Liver (tissue), 9 donors: Measurements from ENCODE around the gene TMSB15B. TPM values are rescaled to one million over a fixed set of nuclear protein-coding genes. Genes with fewer than 3 reads are reported as not detected.

Source experiments
- DNase-seq: peaks from one replicate; pipeline ENCODE4 v3.0.0-alpha.2; 2017; ENCODE audit warnings: low spot score
- H3K27ac ChIP-seq, 2 donors: one replicate each; pipeline ENCODE4 v1.7.0; 2013; ENCODE audit warnings: inconsistent platforms in 2 of 2, low read length in 2 of 2, control low read depth in 1 of 2, low read depth in 1 of 2, mild to moderate bottlenecking in 1 of 2
- H3K27me3 ChIP-seq, 4 donors: one replicate each; pipeline versions ENCODE4 v1.6.1 to v1.7.0; 2013; ENCODE audit warnings: low read length in 3 of 4, inconsistent platforms in 1 of 4, mild to moderate bottlenecking in 1 of 4, moderate library complexity in 1 of 4; ENCODE audit not compliant: control insufficient read depth in 4 of 4, insufficient read depth in 4 of 4
- H3K36me3 ChIP-seq, 4 donors: one replicate each; pipeline versions ENCODE4 v1.6.1 to v1.7.0; 2013; ENCODE audit warnings: low read length in 3 of 4, mild to moderate bottlenecking in 3 of 4, low read depth in 1 of 4, moderate library complexity in 1 of 4; ENCODE audit not compliant: control insufficient read depth in 4 of 4, insufficient read depth in 3 of 4
- H3K4me1 ChIP-seq, 4 donors: one replicate each; pipeline versions ENCODE4 v1.6.1 to v1.7.0; 2013; ENCODE audit warnings: low read length in 3 of 4, mild to moderate bottlenecking in 3 of 4, moderate library complexity in 1 of 4; ENCODE audit not compliant: control insufficient read depth in 4 of 4, insufficient read depth in 4 of 4
- H3K4me3 ChIP-seq, 3 donors: one replicate each; pipeline versions ENCODE4 v1.6.1 to v1.7.0; 2013; ENCODE audit warnings: low read length in 3 of 3, control low read depth in 1 of 3, low read depth in 1 of 3, mild to moderate bottlenecking in 1 of 3
- H3K9ac ChIP-seq, 2 donors: one replicate each; pipeline ENCODE4 v1.7.0; 2013; ENCODE audit warnings: low read length in 2 of 2, mild to moderate bottlenecking in 2 of 2, moderate library complexity in 2 of 2, control low read depth in 1 of 2, low read depth in 1 of 2
- H3K9me3 ChIP-seq, 4 donors: one replicate each; pipeline versions ENCODE4 v1.6.1 to v1.7.0; 2013; ENCODE audit warnings: low read length in 3 of 4; ENCODE audit not compliant: control insufficient read depth in 4 of 4
- EGR1 ChIP-seq, 2 donors: IDR thresholded peaks; 2 replicates each; pipeline ENCODE4 v1.6.1; 2016 to 2018; ENCODE audit warnings: antibody characterized with exemption in 2 of 2, low read depth in 2 of 2
- FOXA1 ChIP-seq: IDR thresholded peaks from 2 replicates; pipeline ENCODE4 v1.6.1; 2016; ENCODE audit warnings: antibody characterized with exemption
- FOXA2 ChIP-seq: IDR thresholded peaks from 2 replicates; pipeline ENCODE4 v1.6.1; 2016; ENCODE audit warnings: antibody characterized with exemption
- GABPA ChIP-seq, 2 donors: IDR thresholded peaks in 1 of 2; conservative IDR thresholded peaks in 1 of 2; 2 replicates each; pipeline ENCODE4 v1.6.1; 2016; ENCODE audit warnings: antibody characterized with exemption in 2 of 2, mild to moderate bottlenecking in 1 of 2, moderate library complexity in 1 of 2
- HNF4A ChIP-seq, 2 donors: conservative IDR thresholded peaks; 2 replicates each; pipeline ENCODE4 v1.6.1; 2016; ENCODE audit warnings: antibody characterized with exemption in 2 of 2, mild to moderate bottlenecking in 2 of 2
- HNF4G ChIP-seq: IDR thresholded peaks from 2 replicates; pipeline ENCODE4 v1.6.1; 2016; ENCODE audit warnings: antibody characterized with exemption
- JUND ChIP-seq, 2 donors: IDR thresholded peaks; 2 replicates each; pipeline ENCODE4 v1.6.1; 2016; ENCODE audit warnings: antibody characterized with exemption in 2 of 2
- NR2F2 ChIP-seq: IDR thresholded peaks from 2 replicates; pipeline ENCODE4 v1.6.1; 2016; ENCODE audit warnings: antibody characterized with exemption
- RAD21 ChIP-seq, 2 donors: IDR thresholded peaks; 2 replicates each; pipeline ENCODE4 v1.6.1; 2016; ENCODE audit warnings: antibody characterized with exemption in 2 of 2, mild to moderate bottlenecking in 2 of 2
- RXRA ChIP-seq, 2 donors: IDR thresholded peaks; 2 replicates each; pipeline ENCODE4 v1.6.1; 2017 to 2018; ENCODE audit warnings: antibody characterized with exemption in 2 of 2, mild to moderate bottlenecking in 1 of 2
- SP1 ChIP-seq: IDR thresholded peaks from 2 replicates; pipeline ENCODE4 v1.6.1; 2018; ENCODE audit warnings: antibody characterized with exemption, mild to moderate bottlenecking
- TAF1 ChIP-seq: conservative IDR thresholded peaks from 2 replicates; pipeline ENCODE4 v1.6.1; 2016; ENCODE audit warnings: antibody characterized with exemption, mild to moderate bottlenecking
- YY1 ChIP-seq: IDR thresholded peaks from 2 replicates; pipeline ENCODE4 v1.6.1; 2016; ENCODE audit warnings: antibody characterized with exemption, mild to moderate bottlenecking
- WGBS: extraction: QIAGEN DNeasy Blood & Tissue Kit; methylation state at CpG from one replicate; pipeline ENCODE4 v1.1.7; 2013; 5-methylcytosine and 5-hydroxymethylcytosine counted together
- polyA plus RNA-seq, 2 donors: library from polyadenylated mRNA; stranded (reverse) in 1 of 2; unstranded in 1 of 2; fragments of 200-250 nt in 1 of 2; fragments of >200 nt in 1 of 2; fragmentation: Nextera tagmentation in 1 of 2; extraction: Ambion mirVana in 1 of 2; gene quantifications; one replicate each; pipeline versions ENCODE4 v1.2.1 to v1.2.3, GENCODE V29; 2013 to 2015
- total RNA-seq, 2 donors: library from RNA; depleted of rRNA; stranded (reverse); fragments of >200 nt; gene quantifications; one replicate each; pipeline ENCODE4 v1.2.3, GENCODE V29; 2014
- TF ChIP-seq, protein P1 (sequence below): fragments of 150-350 bp; IDR thresholded peaks from 2 replicates; pipeline ENCODE4 v1.5.1; 2017; ENCODE audit warnings: improper control_type of control experiment, low read depth, low read length; ENCODE audit not compliant: missing input control
- TF ChIP-seq, protein P2 (sequence below): IDR thresholded peaks from 2 replicates; pipeline ENCODE4 v1.6.1; 2016; ENCODE audit warnings: antibody characterized with exemption, mild to moderate bottlenecking
- TF ChIP-seq, protein P3 (sequence below): IDR thresholded peaks from 2 replicates; pipeline ENCODE4 v1.6.1; 2016; ENCODE audit warnings: antibody characterized with exemption
- TF ChIP-seq, protein P4 (sequence below): IDR thresholded peaks from 2 replicates; pipeline ENCODE4 v1.6.1; 2016; ENCODE audit warnings: antibody characterized with exemption
- TF ChIP-seq, protein P5 (sequence below): IDR thresholded peaks from 2 replicates; pipeline ENCODE4 v1.6.1; 2016; ENCODE audit warnings: antibody characterized with exemption
- donor health status: healthy.
- donor health status: healthy.
- donor health status: healthy.
- donor health status: healthy.
- donor health status: healthy.

Gene TMSB15B
- total and polyA plus RNA-seq, 4 donors = 0.07 to 0.79 (median 0.25) TPM

DNA sequence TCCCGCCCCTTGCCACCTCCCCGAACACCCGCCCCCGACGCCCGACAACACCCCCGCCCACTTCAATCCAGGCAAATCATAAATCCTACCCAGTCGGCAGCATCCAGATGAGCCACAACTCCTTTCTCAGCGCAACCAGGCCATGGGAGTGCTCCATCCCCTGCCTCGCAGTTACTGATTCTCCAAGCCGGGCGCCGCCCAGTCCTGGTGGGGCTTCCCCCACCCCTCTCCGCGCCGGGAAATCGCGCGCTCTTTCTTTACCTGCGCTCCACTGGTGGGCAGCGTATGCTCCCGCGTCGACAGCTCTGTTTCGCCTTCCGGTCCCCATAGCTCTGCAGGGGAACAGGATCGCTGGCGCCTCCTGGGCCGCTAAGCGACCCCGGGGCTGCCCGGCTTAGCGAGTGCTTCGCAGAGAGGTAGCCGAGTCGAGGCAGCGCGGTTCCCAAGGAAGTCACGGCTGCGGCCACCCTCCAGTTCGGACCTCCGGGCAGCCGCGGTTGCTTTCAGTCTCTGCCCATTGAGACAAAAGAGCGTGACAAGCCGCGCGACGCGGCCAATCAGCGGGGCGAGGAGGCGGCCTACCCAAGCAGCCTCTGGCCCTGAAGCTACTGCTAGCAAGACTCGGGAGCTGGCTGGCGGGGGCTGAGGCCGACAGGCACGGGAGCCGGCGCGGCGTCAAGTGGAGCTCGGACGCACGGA, 43.7 kb upstream of the TMSB15B start:
- TF ChIP-seq, protein P1, sequence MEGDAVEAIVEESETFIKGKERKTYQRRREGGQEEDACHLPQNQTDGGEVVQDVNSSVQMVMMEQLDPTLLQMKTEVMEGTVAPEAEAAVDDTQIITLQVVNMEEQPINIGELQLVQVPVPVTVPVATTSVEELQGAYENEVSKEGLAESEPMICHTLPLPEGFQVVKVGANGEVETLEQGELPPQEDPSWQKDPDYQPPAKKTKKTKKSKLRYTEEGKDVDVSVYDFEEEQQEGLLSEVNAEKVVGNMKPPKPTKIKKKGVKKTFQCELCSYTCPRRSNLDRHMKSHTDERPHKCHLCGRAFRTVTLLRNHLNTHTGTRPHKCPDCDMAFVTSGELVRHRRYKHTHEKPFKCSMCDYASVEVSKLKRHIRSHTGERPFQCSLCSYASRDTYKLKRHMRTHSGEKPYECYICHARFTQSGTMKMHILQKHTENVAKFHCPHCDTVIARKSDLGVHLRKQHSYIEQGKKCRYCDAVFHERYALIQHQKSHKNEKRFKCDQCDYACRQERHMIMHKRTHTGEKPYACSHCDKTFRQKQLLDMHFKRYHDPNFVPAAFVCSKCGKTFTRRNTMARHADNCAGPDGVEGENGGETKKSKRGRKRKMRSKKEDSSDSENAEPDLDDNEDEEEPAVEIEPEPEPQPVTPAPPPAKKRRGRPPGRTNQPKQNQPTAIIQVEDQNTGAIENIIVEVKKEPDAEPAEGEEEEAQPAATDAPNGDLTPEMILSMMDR = no peak
- TF ChIP-seq, protein P2, sequence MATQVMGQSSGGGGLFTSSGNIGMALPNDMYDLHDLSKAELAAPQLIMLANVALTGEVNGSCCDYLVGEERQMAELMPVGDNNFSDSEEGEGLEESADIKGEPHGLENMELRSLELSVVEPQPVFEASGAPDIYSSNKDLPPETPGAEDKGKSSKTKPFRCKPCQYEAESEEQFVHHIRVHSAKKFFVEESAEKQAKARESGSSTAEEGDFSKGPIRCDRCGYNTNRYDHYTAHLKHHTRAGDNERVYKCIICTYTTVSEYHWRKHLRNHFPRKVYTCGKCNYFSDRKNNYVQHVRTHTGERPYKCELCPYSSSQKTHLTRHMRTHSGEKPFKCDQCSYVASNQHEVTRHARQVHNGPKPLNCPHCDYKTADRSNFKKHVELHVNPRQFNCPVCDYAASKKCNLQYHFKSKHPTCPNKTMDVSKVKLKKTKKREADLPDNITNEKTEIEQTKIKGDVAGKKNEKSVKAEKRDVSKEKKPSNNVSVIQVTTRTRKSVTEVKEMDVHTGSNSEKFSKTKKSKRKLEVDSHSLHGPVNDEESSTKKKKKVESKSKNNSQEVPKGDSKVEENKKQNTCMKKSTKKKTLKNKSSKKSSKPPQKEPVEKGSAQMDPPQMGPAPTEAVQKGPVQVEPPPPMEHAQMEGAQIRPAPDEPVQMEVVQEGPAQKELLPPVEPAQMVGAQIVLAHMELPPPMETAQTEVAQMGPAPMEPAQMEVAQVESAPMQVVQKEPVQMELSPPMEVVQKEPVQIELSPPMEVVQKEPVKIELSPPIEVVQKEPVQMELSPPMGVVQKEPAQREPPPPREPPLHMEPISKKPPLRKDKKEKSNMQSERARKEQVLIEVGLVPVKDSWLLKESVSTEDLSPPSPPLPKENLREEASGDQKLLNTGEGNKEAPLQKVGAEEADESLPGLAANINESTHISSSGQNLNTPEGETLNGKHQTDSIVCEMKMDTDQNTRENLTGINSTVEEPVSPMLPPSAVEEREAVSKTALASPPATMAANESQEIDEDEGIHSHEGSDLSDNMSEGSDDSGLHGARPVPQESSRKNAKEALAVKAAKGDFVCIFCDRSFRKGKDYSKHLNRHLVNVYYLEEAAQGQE = no peak
- TF ChIP-seq HNF4G (no peak), JUND (IDR thresholded peaks at IDR 0.05) (no peak), RXRA (IDR thresholded peaks at IDR 0.05) (no peak), RAD21 (IDR thresholded peaks at IDR 0.05) (no peak), TAF1 (no peak), YY1 (no peak), EGR1 (IDR thresholded peaks at IDR 0.05; ENCODE audit: low read depth in 2 of 2) (no peak), GABPA (IDR thresholded peaks at IDR 0.05 in 1 of 2, conservative IDR thresholded peaks at IDR 0.05 in 1 of 2) (no peak), NR2F2 (no peak), FOXA1 (no peak), HNF4A (conservative IDR thresholded peaks at IDR 0.05) (no peak), FOXA2 (no peak), SP1 (no peak)
- TF ChIP-seq, protein P3, sequence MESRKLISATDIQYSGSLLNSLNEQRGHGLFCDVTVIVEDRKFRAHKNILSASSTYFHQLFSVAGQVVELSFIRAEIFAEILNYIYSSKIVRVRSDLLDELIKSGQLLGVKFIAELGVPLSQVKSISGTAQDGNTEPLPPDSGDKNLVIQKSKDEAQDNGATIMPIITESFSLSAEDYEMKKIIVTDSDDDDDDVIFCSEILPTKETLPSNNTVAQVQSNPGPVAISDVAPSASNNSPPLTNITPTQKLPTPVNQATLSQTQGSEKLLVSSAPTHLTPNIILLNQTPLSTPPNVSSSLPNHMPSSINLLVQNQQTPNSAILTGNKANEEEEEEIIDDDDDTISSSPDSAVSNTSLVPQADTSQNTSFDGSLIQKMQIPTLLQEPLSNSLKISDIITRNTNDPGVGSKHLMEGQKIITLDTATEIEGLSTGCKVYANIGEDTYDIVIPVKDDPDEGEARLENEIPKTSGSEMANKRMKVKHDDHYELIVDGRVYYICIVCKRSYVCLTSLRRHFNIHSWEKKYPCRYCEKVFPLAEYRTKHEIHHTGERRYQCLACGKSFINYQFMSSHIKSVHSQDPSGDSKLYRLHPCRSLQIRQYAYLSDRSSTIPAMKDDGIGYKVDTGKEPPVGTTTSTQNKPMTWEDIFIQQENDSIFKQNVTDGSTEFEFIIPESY = no peak
- TF ChIP-seq, protein P4, sequence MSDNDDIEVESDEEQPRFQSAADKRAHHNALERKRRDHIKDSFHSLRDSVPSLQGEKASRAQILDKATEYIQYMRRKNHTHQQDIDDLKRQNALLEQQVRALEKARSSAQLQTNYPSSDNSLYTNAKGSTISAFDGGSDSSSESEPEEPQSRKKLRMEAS = no peak
- TF ChIP-seq, protein P5, sequence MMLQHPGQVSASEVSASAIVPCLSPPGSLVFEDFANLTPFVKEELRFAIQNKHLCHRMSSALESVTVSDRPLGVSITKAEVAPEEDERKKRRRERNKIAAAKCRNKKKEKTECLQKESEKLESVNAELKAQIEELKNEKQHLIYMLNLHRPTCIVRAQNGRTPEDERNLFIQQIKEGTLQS = no peak
- H3K4me1 ChIP-seq = peaks cover 0 to 8% (median 4%) of the 10 kb centered on the region in 4 donors
- peak overlapping the region; percentile 46 to 58 for H3K27ac ChIP-seq
- DNase-seq = no peak
- H3K9me3 ChIP-seq = no peaks in the 10 kb centered on the region
- 1% methylated on average over 64 of the region's 64 CpGs for WGBS
- H3K27me3 ChIP-seq = peaks cover 0 to 14% (median 0%) of the 10 kb centered on the region in 4 donors
- H3K36me3 ChIP-seq = no peaks in the 10 kb centered on the region
- H3K9ac ChIP-seq = peak overlapping the region in 1 of 2 donors; percentile 37
- peak overlapping the region; percentile 33 to 59 (median 41) for H3K4me3 ChIP-seq
